Astrocyte (in vitro differentiated cells and primary cell): Measurements from ENCODE around the gene C1D. TPM values are rescaled to one million over a fixed set of nuclear protein-coding genes. Genes with fewer than 3 reads are reported as not detected.

Experiments used
- DNase-seq: peaks from one replicate; pipeline ENCODE4 v3.0.0-alpha.2; 2010; ENCODE audit warnings: low read depth
- FAIRE-seq: peaks from 2 replicates; lab custom pipeline; 2011; peaks lifted over from hg19 to GRCh38; lab: Jason Lieb, UNC
- H2AFZ ChIP-seq: 2 replicates; pipeline ENCODE4 v1.6.0; 2012; ENCODE audit warnings: low read depth, low read length, inconsistent platforms
- H3K27ac ChIP-seq: 2 replicates; pipeline ENCODE4 v1.5.1; 2011; ENCODE audit warnings: low read depth, low read length, inconsistent platforms
- H3K27me3 ChIP-seq: 2 replicates; pipeline ENCODE4 v1.6.0; 2011; ENCODE audit warnings: low read length, inconsistent platforms; ENCODE audit not compliant: insufficient read depth
- H3K36me3 ChIP-seq: 2 replicates; pipeline ENCODE4 v1.5.1; 2011; ENCODE audit warnings: low read length, inconsistent platforms; ENCODE audit not compliant: insufficient read depth
- H3K4me1 ChIP-seq: 2 replicates; pipeline ENCODE4 v1.5.1; 2011; ENCODE audit warnings: low read length, inconsistent platforms; ENCODE audit not compliant: insufficient read depth
- H3K4me2 ChIP-seq: 2 replicates; pipeline ENCODE4 v1.6.0; 2012; ENCODE audit warnings: low read length, inconsistent platforms
- H3K4me3 ChIP-seq: 2 replicates; pipeline ENCODE4 v1.5.1; 2011; ENCODE audit warnings: low read depth, mild to moderate bottlenecking, low read length, inconsistent platforms; ENCODE audit not compliant: insufficient read depth
- H3K79me2 ChIP-seq: 2 replicates; pipeline ENCODE4 v1.6.0; 2012; ENCODE audit warnings: mild to moderate bottlenecking, low read length, inconsistent platforms; ENCODE audit not compliant: insufficient read depth
- H3K9ac ChIP-seq: 2 replicates; pipeline ENCODE4 v1.6.0; 2012; ENCODE audit warnings: mild to moderate bottlenecking, low read length, inconsistent platforms
- H3K9me3 ChIP-seq: 2 replicates; pipeline ENCODE4 v1.5.1; 2012; ENCODE audit warnings: low read depth, mild to moderate bottlenecking, low read length, inconsistent platforms; ENCODE audit not compliant: insufficient read depth
- H4K20me1 ChIP-seq: 2 replicates; pipeline ENCODE4 v1.6.0; 2012; ENCODE audit warnings: low read length, inconsistent platforms; ENCODE audit not compliant: insufficient read depth
- H3K27ac Mint-ChIP-seq: one replicate; pipeline ENCODE4 v1.8.0; 2021; ENCODE audit warnings: mild to moderate bottlenecking, mixed read lengths; ENCODE audit not compliant: unreplicated experiment
- H3K27me3 Mint-ChIP-seq: one replicate; pipeline ENCODE4 v1.8.0; 2021; ENCODE audit warnings: low read depth, mixed read lengths; ENCODE audit not compliant: unreplicated experiment
- H3K36me3 Mint-ChIP-seq: one replicate; pipeline ENCODE4 v1.8.0; 2021; ENCODE audit warnings: low read depth, mixed read lengths; ENCODE audit not compliant: unreplicated experiment
- H3K4me1 Mint-ChIP-seq: one replicate; pipeline ENCODE4 v1.8.0; 2021; ENCODE audit warnings: low read depth, mixed read lengths; ENCODE audit not compliant: unreplicated experiment
- H3K4me3 Mint-ChIP-seq: one replicate; pipeline ENCODE4 v1.8.0; 2021; ENCODE audit warnings: mild to moderate bottlenecking, moderate library complexity, mixed read lengths; ENCODE audit not compliant: unreplicated experiment
- H3K9me3 Mint-ChIP-seq: one replicate; pipeline ENCODE4 v1.8.0; 2021; ENCODE audit warnings: mild to moderate bottlenecking, mixed read lengths; ENCODE audit not compliant: unreplicated experiment
- CTCF ChIP-seq: IDR thresholded peaks from 2 replicates; pipeline ENCODE4 v1.5.1; 2011; ENCODE audit warnings: low read depth, mild to moderate bottlenecking, inconsistent platforms, low read length, moderate library complexity; ENCODE audit not compliant: insufficient read depth
- EZH2 ChIP-seq: IDR thresholded peaks from 2 replicates; pipeline ENCODE4 v1.6.1; 2012; ENCODE audit warnings: mild to moderate bottlenecking, low read length, inconsistent platforms; ENCODE audit not compliant: insufficient read depth
- total RNA-seq: library from RNA; stranded (reverse); gene quantifications from 2 replicates; pipeline ENCODE4 v1.2.1, GENCODE V29; 2021

C1D gene
- total RNA-seq, 1 donor from 2014 or later = 21.8 TPM

GRCh38 chr2:68046642-68047240 lies 16.1 kb downstream of the C1D start:
- Histone ChIP-seq H4K20me1 (peaks cover 20% of the 10 kb centered on the region), H3K27me3 (no peaks in the 10 kb centered on the region), H3K4me1 (peaks cover 5% of the 10 kb centered on the region), H2AFZ (no peak overlapping the region), H3K27ac (no peak overlapping the region), H3K4me3 (no peak overlapping the region), H3K36me3 (no peaks in the 10 kb centered on the region), H3K79me2 (peaks cover 43% of the 10 kb centered on the region), H3K4me2 (no peak overlapping the region), H3K9ac (no peak overlapping the region), H3K9me3 (no peaks in the 10 kb centered on the region)
- DNase-seq (no peak), FAIRE-seq (no peak)
- Mint-ChIP-seq H3K27ac (no peak overlapping the region), H3K4me1 (peaks cover 7% of the 10 kb centered on the region), H3K9me3 (no peaks in the 10 kb centered on the region), H3K36me3 (no peaks in the 10 kb centered on the region), H3K27me3 (no peaks in the 10 kb centered on the region), H3K4me3 (no peak overlapping the region)
- TF ChIP-seq CTCF (no peak), EZH2 (no peak)

GRCh38 chr2:68046224-68046623 lies 16.6 kb downstream of the C1D start:
- H3K27ac Mint-ChIP-seq = no peak overlapping the region
- no peak for FAIRE-seq
- Histone ChIP-seq H3K9me3 (no peaks in the 10 kb centered on the region), H3K4me2 (no peak overlapping the region), H4K20me1 (peaks cover 15% of the 10 kb centered on the region), H3K27me3 (no peaks in the 10 kb centered on the region), H3K4me1 (peaks cover 5% of the 10 kb centered on the region), H3K4me3 (no peak overlapping the region), H2AFZ (no peak overlapping the region), H3K79me2 (peaks cover 37% of the 10 kb centered on the region), H3K27ac (no peak overlapping the region), H3K9ac (no peak overlapping the region), H3K36me3 (no peaks in the 10 kb centered on the region)
- H3K36me3 Mint-ChIP-seq = no peaks in the 10 kb centered on the region
- no peak for TF ChIP-seq CTCF
- no peak for TF ChIP-seq EZH2
- H3K27me3 Mint-ChIP-seq = no peaks in the 10 kb centered on the region
- no peak overlapping the region for H3K4me3 Mint-ChIP-seq
- DNase-seq = no peak
- H3K9me3 Mint-ChIP-seq = no peaks in the 10 kb centered on the region
- peaks cover 7% of the 10 kb centered on the region for H3K4me1 Mint-ChIP-seq

- H2AFZ ChIP-seq = no peak overlapping the region
- no peaks in the 10 kb centered on the region for H3K27me3 ChIP-seq
- H3K4me1 ChIP-seq = peaks cover 5% of the 10 kb centered on the region
- peaks cover 29% of the 10 kb centered on the region for H3K79me2 ChIP-seq
- TF ChIP-seq CTCF (no peak), EZH2 (no peak)
- H3K9ac ChIP-seq = no peak overlapping the region
- no peaks in the 10 kb centered on the region for H3K36me3 ChIP-seq
- H3K4me2 ChIP-seq = no peak overlapping the region
- peaks cover 6% of the 10 kb centered on the region for H4K20me1 ChIP-seq
- FAIRE-seq = no peak
- H3K27ac ChIP-seq = no peak overlapping the region
- H3K4me1 Mint-ChIP-seq = peaks cover 7% of the 10 kb centered on the region
- H3K27ac Mint-ChIP-seq = no peak overlapping the region
- no peak overlapping the region for H3K4me3 ChIP-seq
- no peaks in the 10 kb centered on the region for H3K36me3 Mint-ChIP-seq
- no peak for DNase-seq
- H3K9me3 Mint-ChIP-seq = no peaks in the 10 kb centered on the region
- H3K9me3 ChIP-seq = no peaks in the 10 kb centered on the region
- no peak overlapping the region for H3K4me3 Mint-ChIP-seq
- H3K27me3 Mint-ChIP-seq = no peaks in the 10 kb centered on the region
Observed at GRCh38 chr2:68045342-68045741, 17.5 kb downstream of the C1D start.
